ENCODE data around the gene HDAC2. TPM values are rescaled to one million over a fixed set of nuclear protein-coding genes. Genes with fewer than 3 reads are reported as not detected.
"Not testable (repeated sequence)": the region's sequence is repeated elsewhere in the genome, so short reads cannot be mapped to it uniquely, and the experiment has no call there.

Gene HDAC2
- total RNA-seq, 1 experiment from 2014 or later = 206 TPM

DNA sequence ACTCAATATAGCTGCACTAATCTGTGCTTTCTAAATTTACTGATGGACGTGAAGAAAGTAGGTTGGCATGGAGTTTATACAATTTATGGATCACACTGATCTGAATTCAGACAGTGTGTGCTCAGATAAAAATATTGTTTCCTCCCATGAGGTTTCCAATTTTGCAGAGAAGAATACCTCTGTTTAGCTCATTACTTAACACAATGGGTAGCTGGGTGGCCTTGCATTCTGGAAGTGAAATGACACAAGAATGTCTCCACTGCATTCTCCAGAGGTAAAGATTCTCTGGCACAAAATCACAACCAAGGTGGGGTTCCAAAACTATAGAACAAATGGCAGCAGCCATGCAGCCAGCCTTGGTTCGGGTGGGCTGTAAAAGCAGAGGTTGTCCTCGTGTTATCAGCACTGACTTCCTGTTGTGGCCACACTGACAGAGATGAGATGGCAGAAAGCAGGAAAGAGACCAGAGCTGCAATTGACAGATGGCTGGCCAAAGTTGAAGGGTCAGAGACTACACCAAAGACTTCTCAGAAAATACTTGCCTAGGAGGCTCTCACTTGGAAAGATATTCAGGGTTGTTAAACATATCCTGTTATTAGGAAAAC, 50.2 kb downstream of the HDAC2 start:
- no peaks in the 10 kb centered on the region for H3K9me3 ChIP-seq (ENCODE audit: control insufficient read depth, insufficient read depth, low read depth, low read length)
- H3K4me1 ChIP-seq (ENCODE audit: control insufficient read depth, insufficient read depth, low read length) = no peaks in the 10 kb centered on the region
- BruUV-seq (replicated peaks) = no TSS peak
- H3K27me3 ChIP-seq (ENCODE audit: control insufficient read depth, insufficient read depth, low read length) = no peaks in the 10 kb centered on the region
- H3K27ac ChIP-seq (ENCODE audit: low read length) = no peak overlapping the region
- POLR2A ChIA-PET = no interaction called here
- H3K4me3 ChIP-seq (ENCODE audit: low read depth in 2 of 2, low read length in 2 of 2) = no peak overlapping the region
- DNase-seq (ENCODE audit: low read depth, low spot score) = no peak
- CTCF ChIA-PET = no interaction called here
- in situ Hi-C loops (cut with HindIII; ENCODE audit: low pct_unique_long_range_greater_than_20kb, low sequenced_read_pairs) = no loop called here
- H3K36me3 ChIP-seq (ENCODE audit: control insufficient read depth, insufficient read depth, low read length) = no peaks in the 10 kb centered on the region
- intact Hi-C loops (cut with micrococcal nuclease; ENCODE audit: unreplicated experiment) = no loop called here
- no peak for ATAC-seq
- TF ChIP-seq POLR2AphosphoS5 (IDR thresholded peaks at IDR 0.05; ENCODE audit: low read depth, low read length) = no peak
- TF ChIP-seq, protein P1, sequence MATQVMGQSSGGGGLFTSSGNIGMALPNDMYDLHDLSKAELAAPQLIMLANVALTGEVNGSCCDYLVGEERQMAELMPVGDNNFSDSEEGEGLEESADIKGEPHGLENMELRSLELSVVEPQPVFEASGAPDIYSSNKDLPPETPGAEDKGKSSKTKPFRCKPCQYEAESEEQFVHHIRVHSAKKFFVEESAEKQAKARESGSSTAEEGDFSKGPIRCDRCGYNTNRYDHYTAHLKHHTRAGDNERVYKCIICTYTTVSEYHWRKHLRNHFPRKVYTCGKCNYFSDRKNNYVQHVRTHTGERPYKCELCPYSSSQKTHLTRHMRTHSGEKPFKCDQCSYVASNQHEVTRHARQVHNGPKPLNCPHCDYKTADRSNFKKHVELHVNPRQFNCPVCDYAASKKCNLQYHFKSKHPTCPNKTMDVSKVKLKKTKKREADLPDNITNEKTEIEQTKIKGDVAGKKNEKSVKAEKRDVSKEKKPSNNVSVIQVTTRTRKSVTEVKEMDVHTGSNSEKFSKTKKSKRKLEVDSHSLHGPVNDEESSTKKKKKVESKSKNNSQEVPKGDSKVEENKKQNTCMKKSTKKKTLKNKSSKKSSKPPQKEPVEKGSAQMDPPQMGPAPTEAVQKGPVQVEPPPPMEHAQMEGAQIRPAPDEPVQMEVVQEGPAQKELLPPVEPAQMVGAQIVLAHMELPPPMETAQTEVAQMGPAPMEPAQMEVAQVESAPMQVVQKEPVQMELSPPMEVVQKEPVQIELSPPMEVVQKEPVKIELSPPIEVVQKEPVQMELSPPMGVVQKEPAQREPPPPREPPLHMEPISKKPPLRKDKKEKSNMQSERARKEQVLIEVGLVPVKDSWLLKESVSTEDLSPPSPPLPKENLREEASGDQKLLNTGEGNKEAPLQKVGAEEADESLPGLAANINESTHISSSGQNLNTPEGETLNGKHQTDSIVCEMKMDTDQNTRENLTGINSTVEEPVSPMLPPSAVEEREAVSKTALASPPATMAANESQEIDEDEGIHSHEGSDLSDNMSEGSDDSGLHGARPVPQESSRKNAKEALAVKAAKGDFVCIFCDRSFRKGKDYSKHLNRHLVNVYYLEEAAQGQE (IDR thresholded peaks at IDR 0.05; ENCODE audit: insufficient read depth in 1 of 2, low read depth in 2 of 2, low read length in 1 of 2) = no peak
- TF ChIP-seq, protein P2, sequence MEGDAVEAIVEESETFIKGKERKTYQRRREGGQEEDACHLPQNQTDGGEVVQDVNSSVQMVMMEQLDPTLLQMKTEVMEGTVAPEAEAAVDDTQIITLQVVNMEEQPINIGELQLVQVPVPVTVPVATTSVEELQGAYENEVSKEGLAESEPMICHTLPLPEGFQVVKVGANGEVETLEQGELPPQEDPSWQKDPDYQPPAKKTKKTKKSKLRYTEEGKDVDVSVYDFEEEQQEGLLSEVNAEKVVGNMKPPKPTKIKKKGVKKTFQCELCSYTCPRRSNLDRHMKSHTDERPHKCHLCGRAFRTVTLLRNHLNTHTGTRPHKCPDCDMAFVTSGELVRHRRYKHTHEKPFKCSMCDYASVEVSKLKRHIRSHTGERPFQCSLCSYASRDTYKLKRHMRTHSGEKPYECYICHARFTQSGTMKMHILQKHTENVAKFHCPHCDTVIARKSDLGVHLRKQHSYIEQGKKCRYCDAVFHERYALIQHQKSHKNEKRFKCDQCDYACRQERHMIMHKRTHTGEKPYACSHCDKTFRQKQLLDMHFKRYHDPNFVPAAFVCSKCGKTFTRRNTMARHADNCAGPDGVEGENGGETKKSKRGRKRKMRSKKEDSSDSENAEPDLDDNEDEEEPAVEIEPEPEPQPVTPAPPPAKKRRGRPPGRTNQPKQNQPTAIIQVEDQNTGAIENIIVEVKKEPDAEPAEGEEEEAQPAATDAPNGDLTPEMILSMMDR (IDR thresholded peaks at IDR 0.05) = no peak
- no peak for TF ChIP-seq TCF7L2 (IDR thresholded peaks at IDR 0.05; ENCODE audit: low read depth, low read length)
- no peak for TF ChIP-seq SIN3A (IDR thresholded peaks at IDR 0.05; ENCODE audit: borderline replicate concordance, insufficient read depth, low read depth, low read length)

DNA sequence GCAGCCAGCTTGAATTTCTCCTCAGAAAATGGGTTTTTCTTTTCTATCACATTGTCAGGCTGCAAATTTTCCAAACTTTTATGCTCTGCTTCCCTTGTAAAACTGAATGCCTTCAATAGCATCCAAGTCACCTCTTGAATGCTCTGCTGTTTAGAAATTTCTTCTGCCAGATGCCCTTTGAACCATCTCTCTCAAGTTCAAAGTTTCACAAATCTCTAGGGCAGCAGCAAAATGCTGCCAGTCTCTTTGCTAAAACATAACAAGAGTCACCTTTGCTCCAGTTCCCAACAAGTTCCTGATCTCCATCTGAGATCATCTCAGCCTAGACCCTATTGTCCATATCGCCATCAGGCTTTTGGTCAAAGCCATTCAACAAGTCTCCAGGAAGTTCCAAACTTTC, 60.7 kb downstream of the HDAC2 start:
- BruUV-seq (replicated peaks); ATAC-seq; DNase-seq (ENCODE audit: low read depth, low spot score); POLR2A ChIA-PET; H3K27me3 ChIP-seq (ENCODE audit: control insufficient read depth, insufficient read depth, low read length); in situ Hi-C loops (cut with HindIII; ENCODE audit: low pct_unique_long_range_greater_than_20kb, low sequenced_read_pairs); H3K4me3 ChIP-seq (ENCODE audit: low read depth in 2 of 2, low read length in 2 of 2); H3K27ac ChIP-seq (ENCODE audit: low read length); H3K9me3 ChIP-seq (ENCODE audit: control insufficient read depth, insufficient read depth, low read depth, low read length); H3K4me1 ChIP-seq (ENCODE audit: control insufficient read depth, insufficient read depth, low read length); H3K36me3 ChIP-seq (ENCODE audit: control insufficient read depth, insufficient read depth, low read length); intact Hi-C loops (cut with micrococcal nuclease; ENCODE audit: unreplicated experiment): not testable (repeated sequence)
- CTCF ChIA-PET = interaction anchor here (1.3 kb wide), 1 partner anchor 14 kb away, joined by 5 read pairs; no protein-coding TSS in a partner anchor

DNA sequence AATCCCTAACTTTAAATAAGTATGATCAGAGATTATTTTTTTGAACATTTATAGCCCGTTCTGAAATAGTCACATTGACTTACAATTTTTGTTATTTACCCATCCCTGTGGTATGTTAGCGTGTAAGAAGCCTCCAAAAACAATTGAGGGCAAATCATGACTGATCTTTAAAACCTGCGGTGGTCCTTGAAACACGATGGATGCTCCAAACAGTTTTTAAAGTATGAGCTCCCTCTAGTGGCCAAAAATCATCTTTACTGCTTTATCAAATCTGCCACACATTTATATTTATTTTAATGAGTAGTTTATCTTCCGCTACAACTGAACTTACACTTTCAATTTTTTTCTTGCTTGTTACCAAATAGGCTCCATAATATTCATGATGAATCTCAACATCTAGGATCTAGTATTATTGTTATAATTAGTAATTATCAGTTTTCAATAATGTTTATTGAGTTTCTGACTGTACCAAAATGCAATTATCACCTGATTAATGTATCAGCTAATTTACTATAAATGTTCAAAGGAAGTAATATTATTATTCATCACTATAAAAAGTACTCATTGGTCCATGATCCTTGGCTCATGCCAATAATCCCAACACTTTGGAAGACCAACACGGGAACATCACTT, 61.6 kb downstream of the HDAC2 start:
- intact Hi-C loops (cut with micrococcal nuclease; ENCODE audit: unreplicated experiment) = no loop called here
- DNase-seq (ENCODE audit: low read depth, low spot score) = peak; percentile 39
- no peaks in the 10 kb centered on the region for H3K4me1 ChIP-seq (ENCODE audit: control insufficient read depth, insufficient read depth, low read length)
- H3K27me3 ChIP-seq (ENCODE audit: control insufficient read depth, insufficient read depth, low read length) = no peaks in the 10 kb centered on the region
- no peak overlapping the region for H3K4me3 ChIP-seq (ENCODE audit: low read depth in 2 of 2, low read length in 2 of 2)
- peak; percentile 78 for ATAC-seq
- ChIA-PET POLR2A (no interaction called here), CTCF (interaction anchor here (0.6 to 1.3 kb wide), 5 partner anchors 13 to 1993 kb away, joined by 4 to 11 read pairs (median 5); no protein-coding TSS in a partner anchor)
- TF ChIP-seq, protein P2 (IDR thresholded peaks at IDR 0.05) = peak; percentile 83; the same call in 1 of the 2 replicates
- TF ChIP-seq POLR2AphosphoS5 (IDR thresholded peaks at IDR 0.05; ENCODE audit: low read depth, low read length) = no peak
- BruUV-seq (replicated peaks) = no TSS peak
- H3K27ac ChIP-seq (ENCODE audit: low read length) = no peak overlapping the region
- no peaks in the 10 kb centered on the region for H3K9me3 ChIP-seq (ENCODE audit: control insufficient read depth, insufficient read depth, low read depth, low read length)
- no peaks in the 10 kb centered on the region for H3K36me3 ChIP-seq (ENCODE audit: control insufficient read depth, insufficient read depth, low read length)
- in situ Hi-C loops (cut with HindIII; ENCODE audit: low pct_unique_long_range_greater_than_20kb, low sequenced_read_pairs) = no loop called here
